OCI-LY7 (cell line): ENCODE data around the gene METTL25B. TPM values are rescaled to one million over a fixed set of nuclear protein-coding genes. Genes with fewer than 3 reads are reported as not detected.

ENCODE experiments used
- BruUV-seq: library from RNA; stranded (reverse); fragments of 400-500 nt; replicated peaks from 2 replicates; lab custom pipeline; 2021; lab: Mats Ljungman, UMichigan
- CTCF ChIA-PET: fragments of 300-600 bp; sonication (Branson Sonifier 250); formaldehyde crosslinking; loops from one replicate; lab custom pipeline; 2022; ENCODE audit warnings: antibody characterized with exemption; ENCODE audit not compliant: unreplicated experiment; lab: Charles Lee
- POLR2A ChIA-PET: fragments of 300-600 bp; sonication (Branson Sonifier 250); formaldehyde crosslinking; loops from one replicate; lab custom pipeline; 2022; ENCODE audit warnings: antibody characterized with exemption; lab: Charles Lee
- DNase-seq: peaks from one replicate; pipeline ENCODE4 v3.0.0-alpha.2; 2015; ENCODE audit warnings: low spot score
- H2AFZ ChIP-seq: fragments of 200-600 bp; sonication (generic), shearing (Covaris generic); 2 replicates; pipeline ENCODE4 v1.6.1; 2014; ENCODE audit warnings: mild to moderate bottlenecking, antibody characterized with exemption, low read length, moderate library complexity
- H3K27ac ChIP-seq: fragments of 200-600 bp; sonication (generic); 2 replicates; pipeline ENCODE4 v1.5.1; 2014; ENCODE audit warnings: mixed run types, low read depth, mild to moderate bottlenecking, moderate library complexity, low read length, inconsistent platforms; ENCODE audit not compliant: poor library complexity, severe bottlenecking
- H3K36me3 ChIP-seq: fragments of 200-600 bp; sonication (generic); 2 replicates; pipeline ENCODE4 v1.6.1; 2014; ENCODE audit warnings: mild to moderate bottlenecking, antibody characterized with exemption, low read length, moderate library complexity, mixed read lengths; ENCODE audit not compliant: insufficient read depth
- H3K4me1 ChIP-seq: fragments of 200-600 bp; sonication (generic); 2 replicates; pipeline ENCODE4 v1.5.1; 2014; ENCODE audit warnings: mild to moderate bottlenecking, low read length; ENCODE audit not compliant: insufficient read depth, poor library complexity, severe bottlenecking
- H3K4me2 ChIP-seq: fragments of 200-600 bp; sonication (generic); 2 replicates; pipeline ENCODE4 v1.6.1; 2014; ENCODE audit warnings: mild to moderate bottlenecking, low read length
- H3K4me3 ChIP-seq: fragments of 200-600 bp; sonication (generic); 2 replicates; pipeline ENCODE4 v1.5.1; 2014; ENCODE audit warnings: mild to moderate bottlenecking, low read depth, low read length; ENCODE audit not compliant: poor library complexity, severe bottlenecking
- H3K79me2 ChIP-seq: fragments of 200-600 bp; sonication (generic); 2 replicates; pipeline ENCODE4 v1.6.1; 2016; ENCODE audit warnings: low read depth, mild to moderate bottlenecking, low read length, moderate library complexity, mixed read lengths; ENCODE audit not compliant: insufficient read depth
- H3K9me2 ChIP-seq: fragments of 200-600 bp; sonication (generic); 2 replicates; pipeline ENCODE4 v1.6.1; 2016; ENCODE audit warnings: mild to moderate bottlenecking, low read length, mixed read lengths; ENCODE audit not compliant: insufficient read depth
- H3K9me3 ChIP-seq: fragments of 200-600 bp; sonication (generic); 2 replicates; pipeline ENCODE4 v1.6.1; 2014; ENCODE audit warnings: mild to moderate bottlenecking, mixed run types, low read length, mixed read lengths
- H4K20me1 ChIP-seq: fragments of 200-600 bp; sonication (generic); 2 replicates; pipeline ENCODE4 v1.6.1; 2014; ENCODE audit warnings: mild to moderate bottlenecking, antibody characterized with exemption, low read length, moderate library complexity, mixed read lengths; ENCODE audit not compliant: insufficient read depth
- EZH2phosphoT487 ChIP-seq: fragments of 200-600 bp; sonication (generic); IDR thresholded peaks from 2 replicates; pipeline ENCODE4 v1.6.1; 2018; ENCODE audit warnings: low read depth, borderline replicate concordance, mild to moderate bottlenecking, mixed run types, antibody characterized with exemption, low read length, moderate library complexity, mixed read lengths
- intact Hi-C: fragments of 100-400 bp; cut with micrococcal nuclease; formaldehyde crosslinking; loops from one replicate; pipeline ENCODE4 v1.10.0; 2022; ENCODE audit not compliant: unreplicated experiment
- total RNA-seq, 2 experiments: library from RNA; depleted of rRNA in 1 of 2; stranded (reverse); fragments of >200 nt in 1 of 2; shearing (Covaris generic) in 1 of 2; gene quantifications; 2 replicates each; pipeline ENCODE4 v1.2.3, GENCODE V29; 2014 to 2022
- TF ChIP-seq, protein P1 (sequence below): fragments of 200-600 bp; sonication (generic); conservative IDR thresholded peaks from 2 replicates; pipeline ENCODE4 v1.5.1; 2014; ENCODE audit warnings: mild to moderate bottlenecking, antibody characterized with exemption, low read length, moderate library complexity, mixed read lengths

Gene METTL25B
- total RNA-seq, 2 experiments from 2014 or later, result 24.7 to 45.6 TPM

DNA sequence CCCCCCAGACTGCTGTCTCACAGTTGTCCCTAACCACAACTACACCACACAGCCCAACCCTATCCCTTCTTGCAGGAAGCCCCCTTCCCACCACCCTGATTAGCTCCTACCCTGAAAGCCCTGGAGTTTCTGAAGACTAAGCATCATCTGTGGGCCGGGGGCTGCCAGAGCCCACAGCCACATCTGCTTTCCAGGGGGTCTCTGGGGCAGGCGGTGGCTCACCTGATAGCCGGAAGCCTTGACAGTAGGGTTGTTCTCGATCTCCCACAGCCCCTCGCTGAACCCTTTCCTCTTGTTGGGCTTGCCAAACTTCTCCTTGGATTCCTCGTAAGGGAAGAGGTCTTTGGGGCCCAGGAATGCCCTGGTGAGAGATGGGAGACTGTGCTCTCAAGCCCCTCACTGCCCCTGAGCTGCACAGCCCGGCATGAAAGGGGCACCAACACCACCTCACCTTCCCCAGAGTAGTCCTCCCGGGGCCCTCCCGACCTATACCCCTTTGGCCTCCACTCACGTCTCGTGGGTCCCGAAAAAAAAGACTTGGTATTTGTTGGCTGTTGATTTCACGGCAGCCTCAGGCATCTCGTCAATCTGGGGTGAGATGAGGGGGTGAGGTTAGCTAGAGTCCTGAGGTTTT lies 16.6 kb downstream of the METTL25B start:
- TF ChIP-seq EZH2phosphoT487, result no peak
- TF ChIP-seq, protein P1, sequence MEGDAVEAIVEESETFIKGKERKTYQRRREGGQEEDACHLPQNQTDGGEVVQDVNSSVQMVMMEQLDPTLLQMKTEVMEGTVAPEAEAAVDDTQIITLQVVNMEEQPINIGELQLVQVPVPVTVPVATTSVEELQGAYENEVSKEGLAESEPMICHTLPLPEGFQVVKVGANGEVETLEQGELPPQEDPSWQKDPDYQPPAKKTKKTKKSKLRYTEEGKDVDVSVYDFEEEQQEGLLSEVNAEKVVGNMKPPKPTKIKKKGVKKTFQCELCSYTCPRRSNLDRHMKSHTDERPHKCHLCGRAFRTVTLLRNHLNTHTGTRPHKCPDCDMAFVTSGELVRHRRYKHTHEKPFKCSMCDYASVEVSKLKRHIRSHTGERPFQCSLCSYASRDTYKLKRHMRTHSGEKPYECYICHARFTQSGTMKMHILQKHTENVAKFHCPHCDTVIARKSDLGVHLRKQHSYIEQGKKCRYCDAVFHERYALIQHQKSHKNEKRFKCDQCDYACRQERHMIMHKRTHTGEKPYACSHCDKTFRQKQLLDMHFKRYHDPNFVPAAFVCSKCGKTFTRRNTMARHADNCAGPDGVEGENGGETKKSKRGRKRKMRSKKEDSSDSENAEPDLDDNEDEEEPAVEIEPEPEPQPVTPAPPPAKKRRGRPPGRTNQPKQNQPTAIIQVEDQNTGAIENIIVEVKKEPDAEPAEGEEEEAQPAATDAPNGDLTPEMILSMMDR, result no peak
- Histone ChIP-seq H2AFZ (no peak overlapping the region), H3K4me1 (peaks cover 53% of the 10 kb centered on the region), H3K4me3 (no peak overlapping the region), H3K79me2 (peaks cover 55% of the 10 kb centered on the region), H3K4me2 (no peak overlapping the region), H4K20me1 (peaks cover 9% of the 10 kb centered on the region; the same call in 1 of the 2 replicates), H3K9me2 (no peaks in the 10 kb centered on the region), H3K9me3 (no peaks in the 10 kb centered on the region), H3K27ac (no peak overlapping the region), H3K36me3 (peaks cover 78% of the 10 kb centered on the region)
- CTCF ChIA-PET, result no interaction called here
- no TSS peak for BruUV-seq
- intact Hi-C loops, result no loop called here
- DNase-seq, result no peak
- POLR2A ChIA-PET, result no interaction called here

DNA sequence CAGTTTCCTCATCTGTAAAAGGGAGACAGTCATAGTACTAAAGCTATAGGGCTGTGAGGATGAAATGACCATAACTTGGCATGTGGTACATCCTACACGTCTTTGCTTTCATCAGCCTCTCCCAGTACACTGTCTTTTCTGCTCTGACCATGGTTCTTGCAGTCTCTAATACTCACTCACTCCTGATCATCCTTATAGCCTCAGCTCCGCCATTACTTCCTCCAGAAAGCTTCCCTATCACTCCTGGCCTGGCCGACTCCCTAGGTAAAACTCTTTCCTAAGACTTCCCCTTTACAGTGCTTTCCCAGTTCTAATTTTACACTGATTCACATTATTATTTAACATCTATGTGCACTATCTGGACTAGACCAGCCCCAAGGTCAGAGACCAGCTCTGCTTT lies 17.6 kb downstream of the METTL25B start:
- DNase-seq, result no peak
- POLR2A ChIA-PET, result no interaction called here
- H3K9me2 ChIP-seq, result no peaks in the 10 kb centered on the region
- peaks cover 9% of the 10 kb centered on the region; the same call in 1 of the 2 replicates for H4K20me1 ChIP-seq
- TF ChIP-seq, protein P1, result no peak
- no peak for TF ChIP-seq EZH2phosphoT487
- H3K9me3 ChIP-seq, result no peaks in the 10 kb centered on the region
- no peak overlapping the region for H2AFZ ChIP-seq
- peak overlapping the region; percentile 79 for H3K4me2 ChIP-seq
- peaks cover 51% of the 10 kb centered on the region for H3K4me1 ChIP-seq
- intact Hi-C loops, result no loop called here
- H3K27ac ChIP-seq, result peak overlapping the region; percentile 76
- H3K79me2 ChIP-seq, result peaks cover 57% of the 10 kb centered on the region
- no peak overlapping the region for H3K4me3 ChIP-seq
- no TSS peak for BruUV-seq
- CTCF ChIA-PET, result no interaction called here
- peaks cover 83% of the 10 kb centered on the region for H3K36me3 ChIP-seq

DNA sequence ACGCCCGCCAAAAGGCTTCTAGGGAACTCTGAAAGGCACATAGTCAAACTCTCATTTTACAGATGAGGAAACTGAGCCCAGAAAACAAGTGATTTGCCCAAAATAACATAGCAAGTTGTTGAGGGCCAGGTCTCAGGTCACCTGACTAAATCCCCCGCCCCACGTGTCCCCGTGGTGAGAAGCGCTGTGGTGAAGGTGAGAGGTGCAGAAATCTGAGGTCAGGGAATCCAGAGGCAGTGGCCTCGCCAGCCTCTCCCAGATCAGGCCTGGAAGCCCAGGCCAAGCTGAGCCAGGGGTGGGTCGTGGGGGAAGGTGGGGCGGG lies 18.1 kb downstream of the METTL25B start:
- Histone ChIP-seq H3K4me2 (peak overlapping the region; percentile 79), H3K4me1 (peaks cover 50% of the 10 kb centered on the region), H3K27ac (peak overlapping the region; percentile 76), H3K4me3 (peak overlapping the region; percentile 85), H2AFZ (no peak overlapping the region), H4K20me1 (peaks cover 9% of the 10 kb centered on the region; the same call in 1 of the 2 replicates), H3K9me3 (no peaks in the 10 kb centered on the region), H3K36me3 (peaks cover 85% of the 10 kb centered on the region), H3K9me2 (no peaks in the 10 kb centered on the region), H3K79me2 (peaks cover 60% of the 10 kb centered on the region)
- BruUV-seq, result no TSS peak
- DNase-seq, result no peak
- TF ChIP-seq EZH2phosphoT487, result no peak
- TF ChIP-seq, protein P1, result no peak
- ChIA-PET POLR2A (no interaction called here), CTCF (no interaction called here)
- intact Hi-C loops, result no loop called here
